ENCODE results near the gene ADAMTS12.

DNA sequence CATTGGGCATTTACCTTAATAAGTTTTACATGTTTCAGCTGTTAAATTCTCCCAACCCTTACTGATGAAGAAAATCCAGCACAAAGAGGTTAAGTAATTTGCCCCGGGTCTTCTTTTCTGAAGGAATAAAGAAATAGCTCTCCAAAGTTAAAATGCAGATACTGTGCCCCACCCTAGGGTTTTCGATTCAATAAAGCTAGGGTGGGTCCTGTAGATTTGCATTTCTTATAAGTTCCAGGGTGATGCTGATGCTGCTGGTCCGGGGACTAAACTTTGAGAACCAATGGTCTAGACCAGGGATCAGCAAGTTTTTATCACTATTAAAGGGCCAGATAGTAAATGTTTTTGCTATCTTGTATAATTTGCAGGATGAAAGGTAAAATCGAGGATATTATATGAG lies 156.7 kb downstream of the ADAMTS12 start:
- TF ChIP-seq GATA2 (IDR thresholded peaks at IDR 0.05; ENCODE audit: low read depth, low read length) (no peak), GATA3 (IDR thresholded peaks at IDR 0.05; ENCODE audit: low read depth, low read length) (no peak)

Data from SH-SY5Y (cell line).